Prostate gland (tissue), 2 donors: ENCODE data around the gene MFSD6. TPM values are rescaled to one million over a fixed set of nuclear protein-coding genes. Genes with fewer than 3 reads are reported as not detected.

ENCODE experiments used
- DNase-seq: peaks from one replicate; pipeline ENCODE4 v3.0.0-alpha.2; 2019; ENCODE audit warnings: low spot score
- H3K27ac ChIP-seq, 2 donors: fragments of 200-600 bp; sonication (generic); 2 replicates each; pipeline ENCODE4 v1.5.1; 2017 to 2019
- H3K27me3 ChIP-seq: fragments of 200-600 bp; sonication (generic); replicated peaks from 2 replicates; pipeline ENCODE4 v1.5.1; 2019; ENCODE audit not compliant: insufficient read depth
- H3K36me3 ChIP-seq, 2 donors: fragments of 200-600 bp; sonication (generic); 1 replicate in 1 of 2; 2 replicates in 1 of 2; pipeline versions ENCODE4 v1.5.1 to v1.8.1; 2017 to 2019
- H3K4me1 ChIP-seq: fragments of 200-600 bp; sonication (generic); replicated peaks from 2 replicates; pipeline ENCODE4 v1.5.1; 2019
- H3K4me3 ChIP-seq, 2 donors: fragments of 200-600 bp; sonication (generic); 2 replicates each; pipeline ENCODE4 v1.5.1; 2017 to 2019
- H3K9me3 ChIP-seq: fragments of 200-600 bp; sonication (generic); 2 replicates; pipeline ENCODE4 v1.5.1; 2017
- POLR2A ChIP-seq: fragments of 450-650 bp; IDR thresholded peaks from one replicate; pipeline ENCODE4 v1.6.1; 2016; ENCODE audit warnings: antibody characterized with exemption, mild to moderate bottlenecking
- POLR2AphosphoS5 ChIP-seq: sonication (generic); formaldehyde crosslinking; IDR thresholded peaks from one replicate; pipeline ENCODE4 v1.6.1; 2017; ENCODE audit warnings: antibody characterized with exemption
- WGBS: methylation state at CpG from one replicate; pipeline ENCODE4 v1.1.5; 2018; 5-methylcytosine and 5-hydroxymethylcytosine counted together
- intact Hi-C: fragments of 100-400 bp; cut with DNase I; formaldehyde crosslinking; loops from one replicate; pipeline ENCODE4 v1.14.2; 2022
- total RNA-seq, 2 donors: library from RNA; depleted of rRNA; stranded (reverse); fragments of >200 nt; gene quantifications; one replicate each; pipeline ENCODE4 v1.1.0, GENCODE V29; 2016
- TF ChIP-seq, protein P1 (sequence below), 4 experiments: fragments of 200-600 bp in 2 of 4; fragments of 450-650 bp in 2 of 4; sonication (generic) in 2 of 4; IDR thresholded peaks; 1 replicate in 3 of 4; 2 replicates in 1 of 4; pipeline ENCODE4 v1.5.1; 2016 to 2019; ENCODE audit warnings: antibody characterized with exemption in 4 of 4, mild to moderate bottlenecking in 2 of 4, moderate library complexity in 2 of 4

The MFSD6 gene
- total RNA-seq, 2 donors from 2014 or later: 89.1 to 114 TPM

DNA sequence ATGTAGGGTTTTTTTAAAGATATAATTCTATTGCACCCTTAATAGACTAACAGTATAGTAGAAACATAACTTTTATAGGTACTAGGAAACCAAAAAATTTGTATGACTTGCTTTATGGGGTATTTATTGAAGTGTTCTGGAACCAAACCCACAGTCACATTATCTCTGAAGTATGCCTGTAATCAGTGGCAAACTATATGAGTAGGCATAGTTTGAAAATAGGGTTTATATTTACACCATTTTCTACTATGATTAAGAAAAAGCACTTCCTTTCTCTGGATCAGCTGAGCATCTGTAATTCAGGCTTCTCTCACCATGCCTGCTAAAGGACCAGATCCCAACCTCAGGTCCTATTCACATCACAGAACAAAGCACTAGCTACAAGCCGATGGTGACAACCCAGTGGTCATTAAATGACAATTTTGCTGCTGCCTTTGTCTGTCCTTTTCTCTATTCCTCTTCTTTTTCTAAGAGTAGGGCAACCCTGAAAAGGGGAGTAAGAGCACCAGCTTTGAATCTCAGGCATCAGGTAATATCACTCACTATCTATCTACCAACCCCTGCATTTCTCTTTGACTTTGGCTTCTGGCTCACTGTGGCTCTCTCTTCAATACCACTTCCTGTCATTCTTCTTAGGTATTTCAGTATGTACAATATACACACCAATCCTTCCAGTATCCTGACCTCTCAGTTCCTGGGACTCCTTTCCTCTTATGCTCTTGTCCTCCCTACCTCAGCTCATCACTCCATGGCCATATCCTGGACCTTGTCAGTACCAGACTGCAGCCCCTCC, 112.0 kb downstream of the MFSD6 start:
- Histone ChIP-seq H3K27ac (no peak overlapping the region), H3K27me3 (no peaks in the 10 kb centered on the region), H3K4me3 (no peak overlapping the region), H3K36me3 (no peaks in the 10 kb centered on the region), H3K9me3 (no peaks in the 10 kb centered on the region), H3K4me1 (no peaks in the 10 kb centered on the region)
- TF ChIP-seq POLR2AphosphoS5 (no peak), POLR2A (no peak)
- TF ChIP-seq, protein P1, sequence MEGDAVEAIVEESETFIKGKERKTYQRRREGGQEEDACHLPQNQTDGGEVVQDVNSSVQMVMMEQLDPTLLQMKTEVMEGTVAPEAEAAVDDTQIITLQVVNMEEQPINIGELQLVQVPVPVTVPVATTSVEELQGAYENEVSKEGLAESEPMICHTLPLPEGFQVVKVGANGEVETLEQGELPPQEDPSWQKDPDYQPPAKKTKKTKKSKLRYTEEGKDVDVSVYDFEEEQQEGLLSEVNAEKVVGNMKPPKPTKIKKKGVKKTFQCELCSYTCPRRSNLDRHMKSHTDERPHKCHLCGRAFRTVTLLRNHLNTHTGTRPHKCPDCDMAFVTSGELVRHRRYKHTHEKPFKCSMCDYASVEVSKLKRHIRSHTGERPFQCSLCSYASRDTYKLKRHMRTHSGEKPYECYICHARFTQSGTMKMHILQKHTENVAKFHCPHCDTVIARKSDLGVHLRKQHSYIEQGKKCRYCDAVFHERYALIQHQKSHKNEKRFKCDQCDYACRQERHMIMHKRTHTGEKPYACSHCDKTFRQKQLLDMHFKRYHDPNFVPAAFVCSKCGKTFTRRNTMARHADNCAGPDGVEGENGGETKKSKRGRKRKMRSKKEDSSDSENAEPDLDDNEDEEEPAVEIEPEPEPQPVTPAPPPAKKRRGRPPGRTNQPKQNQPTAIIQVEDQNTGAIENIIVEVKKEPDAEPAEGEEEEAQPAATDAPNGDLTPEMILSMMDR (IDR thresholded peaks at IDR 0.05): no peak
- DNase-seq: no peak
- intact Hi-C loops: loop anchor here (10.0 kb wide), 1 partner anchor 435 kb away; no protein-coding TSS in a partner anchor
- WGBS: 90% methylated on average over 1 of the region's 1 CpG

DNA sequence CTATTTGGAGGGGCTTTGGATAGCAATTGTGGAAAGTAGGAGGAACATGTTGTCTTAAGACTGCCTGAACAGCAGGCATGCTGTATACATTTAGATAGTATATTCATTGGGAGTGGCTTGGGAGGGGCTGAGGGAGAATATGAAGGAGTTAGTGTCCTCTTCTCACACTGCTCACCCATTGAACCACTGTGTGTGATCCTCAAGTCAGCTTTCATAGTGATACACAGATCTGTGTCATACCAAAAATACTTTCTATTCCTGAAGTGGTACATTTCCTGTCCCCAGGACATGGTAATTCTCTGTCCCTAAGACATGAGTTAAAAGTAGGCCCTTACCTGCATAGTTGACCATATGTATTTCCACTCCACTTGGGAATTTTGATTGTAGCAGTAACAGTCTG, 116.8 kb downstream of the MFSD6 start:
- no peaks in the 10 kb centered on the region for H3K4me1 ChIP-seq
- no peak overlapping the region for H3K4me3 ChIP-seq
- TF ChIP-seq, protein P1 (IDR thresholded peaks at IDR 0.05): no peak
- TF ChIP-seq POLR2AphosphoS5 (no peak), POLR2A (no peak)
- no peak for DNase-seq
- H3K27ac ChIP-seq: no peak overlapping the region
- H3K36me3 ChIP-seq: no peaks in the 10 kb centered on the region
- intact Hi-C loops: no loop called here
- H3K27me3 ChIP-seq: no peaks in the 10 kb centered on the region
- no peaks in the 10 kb centered on the region for H3K9me3 ChIP-seq

DNA sequence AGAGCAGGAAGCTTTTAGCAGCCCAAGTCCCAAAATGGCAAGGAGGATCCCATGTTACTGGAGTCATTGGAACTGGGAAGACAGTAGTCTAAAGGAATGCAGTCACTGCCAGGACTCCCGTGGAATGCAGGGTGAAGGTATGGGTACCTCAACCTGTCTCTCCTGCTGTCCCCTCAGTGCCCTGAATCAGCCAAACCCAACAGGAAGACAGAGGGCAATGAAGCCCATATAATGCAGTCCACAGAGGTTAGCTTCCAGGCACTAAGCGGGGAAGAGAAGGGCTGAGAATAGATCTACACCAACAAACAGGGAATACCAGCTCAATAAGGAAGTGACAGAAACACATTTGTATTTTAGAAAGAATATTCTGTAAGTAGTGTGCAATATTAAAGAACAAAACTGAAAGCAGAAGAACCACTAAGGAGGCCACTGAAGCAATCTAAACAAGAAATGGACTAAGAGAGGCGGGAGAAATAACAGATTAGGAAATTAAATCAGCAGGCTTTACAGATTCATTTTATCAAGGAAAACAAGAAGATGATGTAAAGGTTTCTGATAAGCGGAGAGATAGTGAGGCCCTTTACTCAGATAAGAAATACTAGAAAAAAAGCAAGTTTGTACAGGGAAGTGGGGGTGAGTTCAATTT, 118.1 kb downstream of the MFSD6 start:
- TF ChIP-seq POLR2A: no peak
- TF ChIP-seq, protein P1 (IDR thresholded peaks at IDR 0.05): no peak
- TF ChIP-seq POLR2AphosphoS5: no peak
- no peaks in the 10 kb centered on the region for H3K4me1 ChIP-seq
- intact Hi-C loops: no loop called here
- no peaks in the 10 kb centered on the region for H3K9me3 ChIP-seq
- DNase-seq: no peak
- H3K4me3 ChIP-seq: no peak overlapping the region
- H3K36me3 ChIP-seq: no peaks in the 10 kb centered on the region
- H3K27ac ChIP-seq: no peak overlapping the region
- WGBS: 87% methylated on average over 4 of the region's 4 CpGs
- H3K27me3 ChIP-seq: no peaks in the 10 kb centered on the region

DNA sequence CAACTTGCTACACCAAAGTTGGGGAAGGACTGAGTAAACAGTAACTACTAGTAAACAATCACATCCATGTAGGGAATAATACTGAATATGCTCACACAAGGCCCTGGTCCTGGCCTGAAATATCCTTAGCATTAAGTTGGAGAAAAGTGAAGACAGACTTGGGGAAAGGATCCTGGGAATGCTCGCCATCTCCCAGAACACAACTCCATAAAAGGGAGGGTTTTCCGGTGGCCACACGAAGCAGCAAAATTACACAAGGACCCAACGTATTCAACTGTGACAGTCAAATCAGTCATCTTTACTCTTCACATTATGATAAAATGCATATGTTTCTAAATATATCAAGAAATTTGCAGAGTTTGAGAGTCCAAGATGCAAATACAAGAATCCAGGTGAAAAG, 119.1 kb downstream of the MFSD6 start:
- WGBS: 96% methylated on average over 4 of the region's 4 CpGs
- H3K9me3 ChIP-seq: no peaks in the 10 kb centered on the region
- intact Hi-C loops: no loop called here

More for the DNA sequence above, 119.1 kb downstream of the MFSD6 start:
- no peak overlapping the region for H3K27ac ChIP-seq
- no peaks in the 10 kb centered on the region for H3K36me3 ChIP-seq
- H3K4me3 ChIP-seq: no peak overlapping the region
- no peak for DNase-seq
- H3K27me3 ChIP-seq: no peaks in the 10 kb centered on the region
- no peaks in the 10 kb centered on the region for H3K4me1 ChIP-seq
- TF ChIP-seq POLR2AphosphoS5 (no peak), POLR2A (no peak)
- TF ChIP-seq, protein P1 (IDR thresholded peaks at IDR 0.05): no peak
